Colon (tissue), 2 donors: Measurements from ENCODE around the gene SARDH.
"Not testable (repeated sequence)": the region's sequence is repeated elsewhere in the genome, so short reads cannot be mapped to it uniquely, and the experiment has no call there.

Source experiments
- FAIRE-seq: peaks from 2 replicates; lab custom pipeline; 2012; peaks lifted over from hg19 to GRCh38; lab: Jason Lieb, UNC
- donor health status: control.
- donor health status: control.

The SARDH gene

DNA sequence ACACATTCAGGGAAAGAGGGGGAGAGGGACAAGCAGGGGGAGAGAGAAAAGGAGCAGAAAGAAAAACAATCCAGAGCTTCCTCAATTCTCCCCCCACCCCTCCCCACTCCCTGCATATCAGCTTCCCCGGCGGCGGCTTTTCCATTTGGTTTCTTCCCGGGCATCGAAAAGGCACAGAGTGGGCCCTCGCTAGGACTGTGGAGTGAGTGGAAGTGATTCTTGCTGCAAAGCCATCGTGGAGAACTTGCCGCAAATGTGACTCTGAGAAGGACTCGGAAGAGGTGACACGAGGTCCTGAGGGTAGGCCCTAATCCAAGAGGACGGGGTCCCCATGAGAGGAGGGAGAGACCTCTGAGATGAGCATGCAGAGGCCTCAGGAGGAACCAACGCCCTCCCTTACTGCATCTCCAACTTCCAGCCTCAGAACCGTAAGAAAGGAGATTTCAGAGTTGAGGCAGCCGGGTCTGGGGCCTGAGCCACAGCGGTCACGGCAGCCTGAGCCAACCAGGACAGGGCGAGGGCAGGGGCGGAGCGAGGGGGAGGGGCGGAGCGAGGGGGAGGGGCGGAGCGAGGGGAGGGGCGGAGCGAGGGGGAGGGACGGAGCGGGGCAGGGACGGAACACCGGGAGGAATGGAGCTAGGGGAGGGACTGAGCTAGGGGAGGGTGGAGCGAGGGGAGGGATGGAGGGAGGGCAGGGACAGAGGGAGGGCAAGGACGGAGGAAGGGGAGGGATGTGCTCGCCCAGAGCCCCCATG, 21.2 kb upstream of the SARDH start:
- FAIRE-seq: no peak

GRCh38 chr9:133758228-133758627, 20.1 kb upstream of the SARDH start:
- FAIRE-seq: no peak

GRCh38 chr9:133754688-133755227, 16.6 kb upstream of the SARDH start:
- FAIRE-seq: no peak

DNA sequence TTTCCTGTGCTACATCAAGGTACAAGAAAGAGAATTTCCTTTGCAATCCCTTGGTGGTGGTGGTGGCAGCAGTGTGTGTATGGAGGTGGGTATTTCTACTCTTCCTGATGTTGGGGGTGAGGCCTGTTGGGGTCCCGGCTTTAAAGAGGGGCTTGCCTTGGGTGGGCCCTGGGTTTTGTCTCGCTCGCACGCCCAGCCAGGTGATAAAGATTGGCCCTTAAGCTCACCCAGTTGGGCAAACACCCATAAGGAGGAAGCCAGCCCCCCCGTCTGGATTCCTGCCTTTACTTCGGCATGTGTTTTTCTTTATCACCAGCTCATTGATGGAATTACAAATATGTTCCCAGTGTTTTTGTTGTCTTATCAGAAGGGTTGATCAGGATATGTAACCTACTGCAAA, 16.0 kb upstream of the SARDH start:
- no peak for FAIRE-seq

- no peak for FAIRE-seq
Observed at GRCh38 chr9:133752739-133753446, 14.7 kb upstream of the SARDH start.

- no peak for FAIRE-seq
Observed at GRCh38 chr9:133750982-133751649, 13.0 kb upstream of the SARDH start.

DNA sequence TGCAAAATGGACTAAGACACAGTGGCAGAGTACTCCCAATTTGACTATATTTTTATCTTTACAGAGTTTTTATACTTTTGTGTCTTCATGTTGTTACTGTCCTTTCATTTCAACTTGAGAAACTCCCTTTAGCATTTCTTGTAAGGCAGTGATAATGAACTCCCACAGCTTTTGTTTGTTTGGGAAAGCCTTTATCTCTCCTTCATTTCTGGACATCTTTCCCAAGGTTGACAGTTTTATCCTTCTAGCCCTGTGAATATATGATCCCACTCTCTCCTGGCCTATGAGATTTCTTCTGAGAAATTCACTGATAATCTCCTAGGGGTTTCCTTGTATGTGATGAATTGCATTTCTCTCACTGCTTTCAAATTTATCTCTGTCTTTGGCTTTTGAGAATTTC, 9.2 kb upstream of the SARDH start:
- FAIRE-seq: no peak

DNA sequence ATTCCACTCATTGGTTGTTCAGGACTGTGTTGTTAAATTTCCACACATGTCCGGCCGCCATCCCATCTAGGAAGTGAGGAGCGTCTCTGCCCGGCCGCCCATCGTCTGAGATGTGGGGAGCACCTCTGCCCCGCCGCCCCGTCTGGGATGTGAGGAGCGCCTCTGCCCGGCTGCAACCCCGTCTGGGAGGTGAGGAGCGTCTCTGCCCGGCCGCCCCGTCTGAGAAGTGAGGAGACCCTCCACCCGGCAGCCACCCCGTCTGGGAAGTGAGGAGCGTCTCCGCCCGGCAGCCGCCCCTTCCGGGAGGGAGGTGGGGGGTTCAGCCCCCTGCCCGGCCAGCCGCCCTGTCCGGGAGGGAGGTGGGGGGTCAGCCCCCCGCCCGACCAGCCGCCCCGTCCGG, 6.4 kb upstream of the SARDH start:
- FAIRE-seq: not testable (repeated sequence)

DNA sequence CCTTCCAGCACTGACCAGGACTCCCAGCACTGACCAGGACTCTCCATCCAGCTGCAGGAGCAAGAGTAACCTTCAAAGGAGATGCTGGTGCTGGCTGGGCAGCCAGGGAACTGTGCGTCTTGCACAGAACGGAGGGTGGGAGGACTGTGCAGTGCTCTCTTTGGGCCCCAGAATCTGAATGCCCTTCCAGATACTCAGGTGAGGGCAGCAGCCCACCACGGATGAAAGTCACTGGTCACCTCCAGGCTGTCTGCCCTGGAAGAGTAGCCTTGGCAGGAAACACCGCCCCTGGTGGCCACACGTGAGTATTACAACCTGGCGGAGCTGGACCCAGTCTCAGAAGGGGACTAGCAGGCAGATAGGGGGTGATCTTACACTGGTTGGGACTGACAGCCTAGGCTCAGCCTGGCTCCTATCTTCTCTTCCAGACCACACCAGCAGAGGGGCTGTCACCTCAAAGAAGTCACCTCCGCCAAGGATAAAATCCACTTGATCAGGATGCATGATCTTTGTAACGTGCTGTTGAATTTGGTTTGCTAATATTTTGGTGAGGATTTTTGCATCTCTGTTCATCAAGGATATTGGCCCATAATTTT, 4.8 kb upstream of the SARDH start:
- FAIRE-seq: no peak

DNA sequence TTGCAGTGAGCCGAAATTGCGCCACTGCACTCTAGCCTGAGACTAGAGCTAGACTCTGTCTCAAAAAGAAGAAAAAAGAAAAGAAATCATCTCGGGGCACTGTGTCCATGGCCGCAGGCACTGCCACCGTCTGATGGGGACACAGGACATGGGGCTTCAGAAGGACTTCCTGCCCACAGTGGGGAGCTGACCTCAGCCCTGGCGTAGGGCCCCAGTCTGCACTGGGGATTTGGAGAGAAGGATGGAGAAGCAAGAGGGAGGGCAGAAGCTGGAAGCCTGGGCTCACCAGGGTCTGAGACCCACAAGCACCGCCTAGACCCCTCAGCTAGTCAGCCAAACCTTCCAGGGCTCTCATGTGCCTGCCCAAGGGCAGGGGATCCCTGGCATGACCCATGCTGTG, 4.1 kb upstream of the SARDH start:
- no peak for FAIRE-seq

GRCh38 chr9:133741716-133742115, 3.6 kb upstream of the SARDH start:
- FAIRE-seq: no peak

DNA sequence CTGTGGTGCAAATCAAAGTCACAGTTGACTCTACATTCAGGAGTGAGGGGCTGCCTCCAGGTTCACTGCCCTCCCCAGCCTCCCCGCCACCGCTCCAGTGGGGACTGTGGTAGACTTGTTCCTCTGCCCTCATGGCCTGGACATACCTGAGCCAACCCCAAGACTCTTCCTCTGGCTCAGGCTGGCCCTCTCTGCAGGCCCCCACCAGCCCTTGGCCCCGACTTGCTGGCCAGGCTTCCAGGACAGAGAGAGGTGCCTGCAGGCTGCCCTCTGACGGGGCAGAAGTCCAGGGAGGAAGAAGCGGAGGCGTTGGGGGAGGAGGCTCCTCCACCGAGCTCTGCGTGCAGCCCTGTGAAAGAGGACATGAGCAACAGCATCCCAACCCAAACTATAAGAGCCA, 2.8 kb upstream of the SARDH start:
- no peak for FAIRE-seq

DNA sequence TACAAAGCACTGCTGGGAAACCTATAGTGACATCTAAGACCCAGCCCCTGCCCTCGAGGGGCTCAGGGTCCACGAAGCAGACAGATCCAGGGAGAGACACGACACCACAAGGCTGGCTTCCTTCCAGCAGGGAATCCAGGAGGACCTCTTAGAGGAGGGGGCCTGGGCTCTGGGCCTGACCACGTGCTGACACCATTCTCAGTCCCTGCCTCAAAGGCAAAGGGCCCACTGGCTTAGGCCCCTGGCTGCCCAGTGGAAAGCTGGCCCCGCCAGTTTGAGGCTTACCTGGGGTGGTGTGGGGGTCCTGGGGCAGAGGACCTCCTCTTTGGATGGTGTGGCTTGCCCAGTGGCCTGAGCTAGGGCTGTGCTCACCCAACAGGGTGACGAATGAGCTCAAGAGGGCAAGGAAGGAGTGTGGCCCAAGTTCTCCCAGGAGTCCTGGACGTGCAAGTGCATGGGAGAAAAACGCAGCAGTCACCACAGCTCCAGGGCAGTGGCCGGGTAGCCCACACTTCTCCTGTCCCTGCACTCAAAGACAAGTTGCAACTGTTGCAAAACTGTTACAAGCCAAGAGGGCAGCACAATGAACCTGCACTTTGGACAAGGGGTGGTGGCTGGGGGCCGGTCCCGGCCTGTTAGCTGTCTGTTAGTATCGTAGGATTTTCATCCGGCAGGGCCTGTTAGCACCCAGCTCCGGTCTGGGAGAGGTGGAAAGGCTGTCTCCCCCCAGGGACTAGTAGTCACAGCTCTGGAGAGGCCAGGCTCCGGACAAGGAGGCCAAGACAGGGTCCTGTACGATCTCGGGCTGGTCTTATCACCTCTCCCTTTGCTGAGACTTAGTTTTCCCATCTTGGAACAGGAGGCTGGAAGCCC, 1.5 kb upstream of the SARDH start:
- no peak for FAIRE-seq

DNA sequence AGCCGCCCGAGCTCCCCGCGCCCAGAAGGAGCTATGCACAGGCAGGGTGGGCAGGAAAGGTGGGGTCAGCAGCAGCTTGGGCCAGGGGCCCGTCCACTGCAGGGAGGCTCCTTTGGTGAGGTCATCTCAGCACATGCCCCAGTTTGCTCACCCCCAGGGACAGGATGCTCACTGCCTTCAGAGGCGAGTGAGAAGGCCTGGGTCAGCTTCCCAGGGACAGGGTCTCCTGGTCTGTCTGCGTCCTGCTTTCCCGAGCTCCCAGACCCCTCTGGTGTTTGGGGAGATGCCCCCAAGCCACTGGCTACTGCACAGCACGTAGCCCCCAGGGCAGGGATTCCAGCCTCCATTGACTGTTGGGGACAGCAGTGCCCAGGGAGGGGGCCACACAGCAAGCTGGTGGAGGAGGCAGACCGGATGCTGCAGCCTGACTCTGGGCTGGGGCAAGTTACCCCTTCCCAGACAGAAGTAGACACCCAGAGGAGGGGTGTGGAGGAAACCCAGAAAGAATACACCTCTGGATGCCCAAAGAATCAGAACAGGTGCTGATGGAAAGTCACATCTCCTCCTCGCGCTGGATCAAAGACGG, 581 bp upstream of the SARDH start:
- FAIRE-seq: no peak

- FAIRE-seq: no peak
Observed at GRCh38 chr9:133737071-133737773, 930 bp downstream of the SARDH start.

GRCh38 chr9:133735931-133736330, 2.2 kb downstream of the SARDH start:
- FAIRE-seq: no peak

DNA sequence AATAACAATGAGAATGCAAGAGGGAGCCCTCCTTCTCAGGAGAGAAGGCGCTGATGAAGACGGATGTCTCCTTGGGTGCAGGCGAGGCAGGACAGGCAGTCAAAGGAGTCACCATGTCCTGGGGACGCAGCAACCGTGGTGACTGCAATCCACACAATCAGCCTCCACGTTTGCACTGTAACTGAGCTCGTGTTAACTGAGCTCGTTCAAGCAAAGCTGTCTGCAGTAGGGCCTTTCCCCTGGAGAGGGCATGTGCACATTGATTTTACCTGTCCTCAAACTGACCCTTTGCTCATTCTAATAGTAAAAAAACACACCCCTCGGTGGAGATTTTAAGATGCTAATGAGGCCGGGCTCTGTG, 2.8 kb downstream of the SARDH start:
- no peak for FAIRE-seq

DNA sequence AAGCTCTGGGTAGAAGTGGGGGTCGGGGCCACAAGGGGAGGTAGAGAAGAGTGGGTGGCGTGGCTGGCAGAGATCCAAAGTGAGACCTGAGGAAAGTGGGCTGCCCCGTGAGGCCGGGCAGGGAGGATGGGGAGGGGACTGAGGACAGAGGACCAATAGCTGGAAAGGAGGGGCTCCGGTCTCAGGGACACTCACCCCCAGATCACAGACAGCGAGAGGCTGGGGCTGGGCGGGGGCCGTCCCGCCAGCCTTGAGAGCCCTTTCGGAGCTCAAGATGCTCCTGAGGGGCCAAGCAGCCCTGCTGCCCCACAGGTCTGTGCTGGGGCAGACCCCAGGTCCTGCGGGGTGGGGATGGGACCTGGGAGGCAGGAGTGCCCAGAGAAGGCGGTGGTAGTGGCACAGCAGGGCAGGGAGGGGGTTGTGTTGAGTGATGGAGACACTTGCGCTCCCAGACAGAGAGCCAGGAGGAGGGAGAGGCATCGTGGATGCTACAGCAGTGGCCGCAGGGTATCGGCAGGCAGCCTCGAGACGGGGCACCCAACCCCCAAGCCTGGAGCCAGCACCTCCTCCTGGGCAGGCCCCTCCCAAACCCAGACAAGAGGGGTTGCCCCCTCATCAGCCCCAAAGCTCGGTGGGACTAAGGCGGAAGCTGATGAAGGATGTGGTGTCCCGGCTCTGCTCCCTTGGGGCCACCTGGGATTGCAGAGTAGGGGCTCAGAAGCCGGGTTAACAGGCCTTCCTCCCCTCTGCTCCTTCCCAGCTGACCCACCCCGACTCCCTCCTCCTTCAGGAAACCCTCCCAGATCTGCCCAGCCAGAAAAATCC, 3.4 kb downstream of the SARDH start:
- FAIRE-seq: no peak

- FAIRE-seq: no peak
Observed at GRCh38 chr9:133733796-133734533, 4.2 kb downstream of the SARDH start.
